AG08395 (cell line): ENCODE results near the gene TTLL8.

Source experiments
- DNase-seq: peaks from one replicate; pipeline ENCODE4 v3.0.0; 2012; ENCODE audit warnings: mixed read lengths, low spot score

TTLL8 gene

DNA sequence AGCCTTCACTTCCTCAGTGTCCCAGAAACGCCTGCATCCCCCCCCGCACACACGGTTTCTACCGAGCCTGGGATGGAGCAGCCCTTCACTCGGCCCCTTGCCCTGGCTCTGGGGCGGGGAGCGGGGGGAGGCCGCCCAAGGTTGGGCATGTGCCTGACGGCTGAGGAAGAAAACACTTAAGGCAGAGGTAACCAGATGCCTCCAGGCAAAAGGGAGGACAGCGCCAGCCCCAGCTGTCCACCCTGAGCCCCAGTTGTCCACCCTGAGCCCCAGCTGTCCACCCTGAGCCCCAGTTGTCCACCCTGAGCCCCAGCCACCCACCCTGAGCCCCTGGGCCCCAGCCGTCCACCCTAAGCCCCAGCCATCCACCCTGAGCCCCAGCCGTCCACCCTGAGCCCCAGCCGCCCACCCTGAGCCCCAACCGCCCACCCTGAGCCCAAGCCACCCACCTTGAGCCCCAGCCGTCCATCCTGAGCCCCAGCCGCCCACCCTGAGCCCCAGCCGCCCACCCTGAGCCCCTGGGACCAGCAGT is 3.8 kb upstream of the TTLL8 start:
- DNase-seq, result no peak

DNA sequence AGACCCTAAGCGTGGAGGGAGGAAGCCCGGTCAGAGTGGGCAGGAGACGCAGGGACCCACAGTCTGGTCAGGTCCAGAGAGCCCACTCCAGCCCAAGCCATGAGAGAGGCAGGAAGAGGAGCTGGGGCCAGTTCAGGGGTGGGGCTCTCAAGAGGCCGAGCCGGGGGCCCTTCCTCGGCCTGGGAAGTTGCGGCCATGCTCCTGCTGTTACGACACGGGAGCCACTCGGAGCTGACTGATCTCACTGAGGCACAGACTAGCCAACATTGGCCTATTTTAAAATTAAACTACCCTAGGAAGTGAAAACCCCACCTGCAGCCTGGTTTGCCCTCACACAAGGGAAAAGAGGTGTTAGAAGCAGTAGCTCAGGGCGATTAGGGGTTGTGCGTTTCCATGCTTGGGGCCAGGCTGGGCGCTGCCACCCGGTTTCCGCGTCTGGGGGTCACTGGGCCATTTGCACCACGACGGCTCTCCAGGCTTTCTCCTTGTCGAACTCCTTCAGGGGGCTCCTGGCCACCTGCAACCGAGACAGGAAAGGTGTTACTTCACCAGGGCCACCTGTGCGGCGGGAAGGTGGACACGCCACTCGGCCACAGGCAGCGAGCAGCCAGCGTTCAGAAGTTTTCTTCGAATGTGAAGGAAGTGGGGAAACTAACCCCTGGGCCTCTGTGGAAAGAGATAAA is 3.2 kb upstream of the TTLL8 start:
- no peak for DNase-seq

DNA sequence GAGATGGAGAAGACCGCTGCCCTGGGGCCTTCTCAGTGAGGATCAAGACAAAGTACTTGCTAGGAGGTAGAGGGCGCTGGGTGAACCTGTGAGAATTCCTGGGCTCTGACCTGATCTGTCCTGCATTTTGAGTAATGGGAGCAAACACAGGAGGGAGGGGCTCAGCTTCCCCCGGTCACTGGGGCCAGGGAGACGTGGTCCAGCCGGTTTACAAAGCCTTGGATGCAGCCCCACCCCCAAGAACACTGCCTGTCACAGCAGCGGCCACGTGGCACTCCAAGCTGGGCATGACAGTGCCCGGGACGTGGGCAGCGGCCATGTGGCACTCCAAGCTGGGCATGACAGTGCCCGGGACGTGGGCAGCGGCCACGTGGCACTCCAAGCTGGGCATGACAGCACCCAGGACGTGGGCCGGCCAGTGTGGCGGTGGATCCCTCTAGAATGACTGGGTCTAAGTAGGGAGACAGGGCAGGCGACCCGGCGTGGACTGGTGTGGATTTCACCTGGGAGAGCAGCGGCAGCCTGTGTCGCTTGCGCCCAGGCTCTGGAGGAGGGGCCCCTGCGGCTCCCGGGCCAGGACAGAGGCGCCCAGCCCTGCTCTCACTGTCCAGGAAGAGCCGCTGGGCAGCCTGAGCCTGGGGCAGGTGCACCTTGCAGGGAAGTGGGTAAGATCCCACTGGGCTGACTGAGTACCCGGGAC is 2.5 kb upstream of the TTLL8 start:
- DNase-seq, result no peak

DNA sequence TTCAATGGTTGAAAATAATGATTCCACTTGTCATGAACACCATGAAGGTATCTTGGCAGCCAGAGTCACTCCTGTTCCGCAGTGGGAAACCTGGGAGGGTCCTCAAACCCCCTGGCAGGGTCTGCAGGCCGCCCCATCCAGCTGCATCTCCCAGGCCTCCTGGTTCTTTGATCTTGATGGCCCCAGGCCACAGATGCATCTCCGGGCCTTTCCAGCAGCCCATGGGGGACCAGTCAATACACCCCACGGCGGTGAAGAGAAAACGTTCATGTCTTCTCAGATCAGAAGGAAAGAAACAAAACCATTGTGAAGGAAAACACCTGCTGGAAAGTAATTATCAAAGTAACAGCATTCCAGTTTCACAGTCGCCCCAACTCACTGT is 1.8 kb upstream of the TTLL8 start:
- no peak for DNase-seq

DNA sequence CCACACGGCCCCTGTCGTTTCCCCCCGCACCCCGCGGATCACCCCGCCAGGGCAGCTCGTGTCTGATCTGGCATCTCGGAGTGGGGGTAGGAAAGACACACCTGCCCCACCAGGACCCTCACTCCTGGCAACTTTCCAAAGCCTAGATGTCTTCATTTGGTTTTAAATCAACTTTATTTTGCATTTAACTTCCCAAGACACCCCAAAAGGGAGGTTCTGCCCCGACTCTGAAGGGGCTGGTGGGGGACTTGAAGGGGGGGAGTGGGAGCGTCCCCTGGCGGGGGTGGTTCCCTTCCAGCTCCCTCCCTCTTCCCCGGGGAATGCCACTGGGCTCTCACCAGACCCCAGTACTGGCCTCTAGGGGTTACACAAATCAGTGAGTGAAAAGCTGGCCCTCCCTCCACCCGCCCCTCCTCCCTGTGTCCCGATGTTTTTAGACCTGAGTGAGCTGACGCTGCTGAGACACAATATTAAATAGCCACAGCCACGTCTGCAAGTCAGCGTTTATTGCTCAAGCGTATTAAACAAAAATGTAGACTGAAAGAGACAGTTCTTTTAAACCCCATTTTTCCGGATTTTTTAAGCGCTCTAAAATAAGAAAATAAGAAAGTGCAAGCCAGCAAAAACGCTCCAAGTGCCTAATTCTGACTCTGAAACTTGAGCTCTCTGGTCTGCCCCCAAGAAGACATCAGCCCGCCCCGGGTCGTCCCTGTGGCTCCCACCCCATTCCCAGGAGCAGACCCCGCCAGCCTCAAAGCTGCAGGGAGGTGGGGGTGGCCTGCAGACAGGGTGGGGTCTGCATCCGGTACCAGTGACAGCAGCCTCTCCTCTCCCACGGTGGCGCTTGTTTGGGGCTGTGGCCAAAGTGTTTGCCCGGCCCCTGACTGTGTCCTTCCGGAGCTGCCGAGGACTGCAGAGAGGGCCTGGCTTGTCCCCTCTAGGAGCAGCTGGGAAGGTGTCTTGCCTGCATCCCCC is 1.1 kb upstream of the TTLL8 start:
- DNase-seq, result peak; percentile 55

DNA sequence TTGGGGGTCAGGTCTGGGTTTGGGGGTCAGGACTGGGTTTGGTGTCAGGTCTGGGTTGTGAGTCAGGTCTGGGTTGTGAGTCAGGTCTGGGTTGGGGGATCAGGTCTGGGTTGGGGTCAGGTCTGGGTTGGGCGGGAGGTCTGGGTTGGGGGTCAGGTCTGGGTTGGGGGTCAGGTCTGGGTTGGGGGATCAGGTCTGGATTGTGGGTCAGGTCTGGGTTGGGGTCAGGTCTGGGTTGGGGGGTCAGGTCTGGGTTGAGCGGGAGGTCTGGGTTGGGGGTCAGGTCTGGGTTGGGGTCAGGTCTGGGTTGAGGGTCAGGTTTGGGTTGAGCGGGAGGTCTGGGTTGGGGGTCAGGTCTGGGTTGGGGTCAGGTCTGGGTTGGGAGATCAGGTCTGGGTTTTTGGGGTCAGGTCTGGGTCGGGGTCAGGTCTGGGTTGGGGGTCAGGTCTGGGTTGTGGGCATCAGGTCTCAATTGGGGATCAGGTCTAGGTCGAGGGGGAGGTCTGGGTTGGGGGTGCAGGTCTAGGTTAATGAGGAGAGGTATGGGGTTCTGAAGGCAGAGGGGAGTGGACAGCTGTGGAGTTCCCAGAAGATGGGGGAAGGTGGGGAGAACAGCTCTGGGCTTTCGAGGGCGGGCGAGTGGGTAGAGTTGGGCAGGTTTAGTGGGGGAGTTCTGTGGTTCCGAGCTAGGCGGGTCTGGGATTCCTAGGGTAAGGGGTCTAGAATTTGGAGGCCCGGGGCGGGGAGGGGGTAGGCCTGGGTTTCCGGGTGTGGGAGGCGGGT is 629 bp downstream of the TTLL8 start:
- no peak for DNase-seq

DNA sequence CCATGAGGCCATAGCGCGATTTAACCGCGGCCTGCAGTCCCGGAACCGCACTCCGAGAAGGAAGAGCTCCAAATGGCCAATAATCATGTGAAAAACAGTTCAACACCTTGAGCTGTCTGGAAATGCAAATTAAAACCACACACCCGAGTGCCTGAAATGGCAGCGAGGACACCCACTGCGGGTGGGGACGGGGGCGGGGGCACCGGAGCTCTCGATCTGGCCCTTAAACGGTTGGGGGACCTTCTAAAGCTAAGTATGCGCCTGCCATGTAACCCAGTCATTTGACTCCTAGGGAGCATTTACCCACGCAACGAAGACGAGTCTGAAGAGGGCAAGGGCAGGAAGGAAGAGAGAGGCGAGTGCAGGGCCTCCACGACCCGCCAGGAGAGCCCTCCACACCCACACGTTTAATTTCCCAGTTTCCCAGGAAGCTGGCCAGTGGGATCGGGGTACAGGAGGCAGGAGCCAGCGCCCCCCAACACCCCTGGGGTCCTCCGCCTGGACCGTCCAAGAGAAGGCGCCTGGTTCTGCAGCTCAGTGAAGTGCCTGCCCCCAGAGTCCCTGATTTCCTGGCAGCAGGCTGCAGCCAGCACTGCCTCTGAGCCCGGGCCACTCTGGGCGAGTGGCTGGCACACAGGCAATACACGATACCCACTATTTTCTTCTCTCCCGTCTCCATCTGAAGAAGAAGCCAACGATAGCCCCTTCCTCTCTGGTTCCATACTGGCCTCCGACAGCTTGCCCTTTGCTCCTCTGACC is 1.7 kb downstream of the TTLL8 start:
- DNase-seq, result no peak

DNA sequence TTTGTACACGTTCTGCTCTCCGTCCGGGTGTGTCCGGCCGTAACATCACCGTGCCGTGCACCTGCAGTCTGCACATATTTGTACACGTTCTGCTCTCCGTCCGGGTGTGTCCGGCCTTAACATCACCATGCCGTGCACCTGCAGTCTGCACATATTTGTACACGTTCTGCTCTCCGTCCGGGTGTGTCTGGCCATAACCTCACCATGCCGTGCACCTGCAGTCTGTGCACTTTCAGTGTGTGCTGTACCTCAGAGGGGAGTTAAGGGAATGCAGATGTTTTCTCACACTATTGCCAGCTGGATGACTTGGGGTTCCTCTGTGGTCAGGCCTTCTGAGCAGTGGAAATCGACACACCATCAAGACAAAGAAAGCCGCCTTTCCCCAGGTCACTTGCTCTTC is 4.2 kb downstream of the TTLL8 start:
- DNase-seq, result no peak

DNA sequence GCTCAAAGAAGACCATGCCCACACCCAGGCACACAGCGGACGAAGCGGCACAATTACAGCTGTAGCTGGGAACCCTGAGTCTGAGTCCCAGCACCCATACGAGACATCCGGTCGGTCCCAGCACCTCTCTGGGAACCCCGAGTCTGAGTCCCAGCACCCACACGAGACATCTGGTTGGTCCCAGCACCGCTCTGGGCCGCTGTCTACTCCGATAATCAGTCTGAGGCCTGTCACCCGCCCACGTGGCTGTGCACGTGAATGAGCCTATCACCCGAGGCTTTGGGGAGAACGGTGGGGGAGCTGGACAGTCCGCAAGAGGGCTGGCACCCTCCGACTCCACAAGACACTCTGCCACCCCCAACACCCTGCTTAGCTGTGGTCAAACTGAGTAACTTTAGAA is 6.2 kb downstream of the TTLL8 start:
- DNase-seq, result no peak

DNA sequence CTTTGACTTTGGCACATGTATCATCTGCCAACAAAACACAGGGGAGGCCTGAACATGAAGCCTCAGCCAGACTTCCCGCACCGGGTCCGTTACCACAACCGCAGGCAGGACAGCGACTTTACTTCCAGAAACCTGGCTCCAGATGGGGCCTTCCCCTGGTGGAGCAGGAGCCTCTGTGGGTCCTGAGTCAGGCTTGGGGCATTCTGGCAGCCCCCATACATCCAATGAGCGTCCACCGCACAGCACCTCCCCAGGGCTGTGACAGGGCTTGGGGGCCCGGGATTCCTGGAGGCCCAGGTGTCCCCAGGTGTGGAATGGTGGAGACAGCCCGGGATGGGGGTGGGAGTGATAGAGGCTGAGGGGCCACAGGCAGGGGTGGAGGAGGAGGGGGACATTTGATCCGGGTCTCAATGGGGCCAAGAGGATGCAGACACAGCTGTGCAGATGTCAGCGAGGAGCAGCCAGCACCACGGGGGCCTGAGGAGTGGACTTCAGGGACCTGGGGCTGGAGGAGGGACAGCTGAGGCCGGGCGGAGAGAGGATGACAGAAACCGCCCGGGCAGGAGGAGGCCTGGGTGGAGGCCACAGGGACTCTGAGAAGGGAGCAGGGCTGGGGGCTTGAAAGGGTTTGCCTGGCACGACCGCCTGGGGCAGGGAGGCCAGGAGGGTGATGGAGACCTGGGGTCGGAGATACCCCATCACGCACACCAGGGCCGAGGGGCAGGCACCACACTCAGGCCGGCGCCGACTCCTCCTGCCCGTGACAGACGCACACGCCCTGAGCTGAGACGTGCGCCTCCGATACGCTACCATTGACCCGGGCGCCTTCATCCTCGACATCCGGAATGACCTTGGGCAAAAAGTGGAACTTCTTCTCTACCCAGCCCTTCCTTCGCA is 8.6 kb downstream of the TTLL8 start:
- no peak for DNase-seq

DNA sequence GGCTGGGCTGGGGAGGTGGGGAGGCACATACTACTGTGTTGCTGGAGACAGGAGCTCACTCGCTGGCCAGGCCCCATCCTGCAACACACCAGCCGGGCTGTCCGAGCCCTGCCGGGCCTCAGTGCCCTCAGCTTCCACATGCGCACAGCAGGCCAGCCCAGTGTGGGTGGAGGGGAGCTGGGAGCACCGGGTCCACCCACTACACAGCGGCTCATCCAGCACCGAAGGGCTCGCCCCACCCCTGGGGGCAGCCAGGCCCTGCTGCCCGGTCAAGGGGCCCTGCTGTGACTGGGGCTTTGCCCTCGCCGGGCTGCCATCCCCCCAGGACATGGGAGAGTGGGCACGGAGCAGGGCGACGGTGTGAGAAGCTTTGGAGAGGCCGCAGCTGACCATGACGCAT is 9.3 kb downstream of the TTLL8 start:
- DNase-seq, result no peak

DNA sequence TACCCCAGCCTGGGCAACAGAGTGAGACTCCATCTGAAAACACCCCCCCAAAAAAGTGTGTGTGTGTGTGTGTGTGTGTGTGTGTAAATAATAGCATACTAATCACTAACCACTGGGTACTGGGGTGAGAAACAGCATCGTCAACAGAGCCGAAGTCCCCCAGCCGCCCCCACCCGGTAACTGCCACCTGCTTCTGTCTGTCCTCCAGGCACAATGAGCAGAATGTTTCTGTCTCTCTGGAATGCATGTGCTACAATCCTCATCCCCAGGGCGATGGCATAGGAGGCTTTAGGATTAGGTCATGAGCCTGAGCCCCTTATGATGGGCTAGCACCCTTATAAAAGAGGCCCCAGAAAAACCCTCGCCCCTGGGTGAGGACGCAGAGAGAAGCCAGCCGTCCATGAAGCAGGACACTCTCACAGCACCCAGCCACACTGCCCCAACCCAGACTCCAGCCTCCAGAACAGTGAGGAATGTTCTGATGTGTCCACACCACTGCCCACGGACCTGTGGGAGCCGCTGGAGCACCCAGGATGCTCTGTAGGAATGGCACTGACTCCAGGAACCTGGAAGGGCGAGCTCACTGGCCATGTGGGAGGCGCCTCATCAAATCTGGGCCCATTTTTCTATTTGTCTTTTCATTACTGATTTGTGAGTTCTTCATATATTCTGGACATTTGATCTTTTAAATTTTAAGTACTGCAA is 9.9 kb downstream of the TTLL8 start:
- no peak for DNase-seq

DNA sequence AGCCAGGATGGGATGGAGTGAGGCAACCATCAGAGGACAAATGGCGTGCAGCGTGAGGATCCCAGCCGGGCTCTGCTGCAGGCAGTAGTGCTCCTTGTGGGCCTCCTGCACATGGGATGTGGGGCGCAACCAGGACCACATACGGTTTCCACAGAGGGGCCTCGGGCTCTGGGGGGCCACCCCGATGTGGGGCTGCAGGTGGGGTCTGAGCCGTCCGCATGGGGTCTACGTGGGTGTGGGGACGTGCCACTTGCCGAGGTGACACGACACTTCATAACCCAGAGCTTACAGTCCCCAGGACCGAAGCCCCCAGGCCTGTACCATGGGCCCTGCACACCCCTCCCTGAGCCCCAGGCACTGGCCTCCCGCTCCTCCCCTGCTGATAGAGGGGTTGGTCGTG is 10.8 kb downstream of the TTLL8 start:
- no peak for DNase-seq

DNA sequence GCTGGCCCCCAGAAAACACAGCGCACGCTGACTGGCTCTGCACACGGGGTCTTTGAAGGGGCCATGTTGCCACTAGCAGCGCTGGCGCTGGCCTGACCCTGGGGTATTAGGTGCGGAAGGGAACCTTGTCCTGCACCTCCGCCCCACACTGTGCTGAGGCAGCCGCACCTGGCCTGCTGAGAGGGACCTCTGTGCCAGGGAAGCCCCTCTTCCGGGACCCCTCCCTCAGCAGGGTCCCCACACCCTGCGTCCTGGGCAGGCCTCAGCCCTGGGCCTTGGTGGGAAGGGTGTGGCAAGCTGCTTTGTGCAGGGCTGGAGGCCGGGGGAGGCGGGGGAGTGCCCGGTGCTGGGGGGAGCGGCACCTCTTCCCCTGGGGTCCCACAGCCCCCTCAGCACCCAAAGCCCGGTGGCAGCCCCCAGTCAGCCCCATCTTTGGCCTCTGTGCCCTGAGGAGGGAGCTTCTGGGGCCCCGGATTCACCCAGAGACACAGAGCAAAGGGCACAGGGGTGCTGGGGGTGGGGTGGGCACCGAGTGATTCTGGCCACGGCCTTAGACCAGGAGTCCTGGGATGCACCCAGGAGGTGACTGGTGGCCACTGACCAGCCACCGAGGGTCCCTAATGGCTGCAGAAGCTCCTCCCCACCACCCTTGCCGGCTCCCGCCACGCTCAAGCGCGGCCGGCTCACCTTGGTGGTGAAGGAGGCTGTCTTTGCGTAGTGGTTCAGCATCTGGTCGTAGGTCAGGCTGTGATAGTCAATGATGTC is 11.4 kb downstream of the TTLL8 start:
- no peak for DNase-seq

DNA sequence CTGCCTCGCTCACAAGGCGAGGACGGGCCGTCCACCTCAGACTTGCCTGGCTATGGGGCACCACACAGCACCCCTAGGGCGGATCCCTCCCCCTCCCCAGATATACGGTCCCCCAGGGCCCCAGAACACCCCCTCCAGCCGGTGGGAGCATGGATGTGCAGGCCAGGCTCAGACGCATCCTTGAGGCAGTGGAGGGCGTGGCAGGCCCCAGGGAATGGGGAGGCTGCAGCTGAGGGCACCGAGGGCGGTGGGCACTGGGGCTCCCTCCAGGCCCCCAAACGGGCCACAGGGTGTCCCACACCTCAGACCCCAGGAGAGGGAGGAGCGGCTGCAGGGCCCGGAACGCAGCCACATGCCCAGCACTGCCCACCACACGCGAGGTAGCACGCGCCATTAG is 12.1 kb downstream of the TTLL8 start:
- no peak for DNase-seq

DNA sequence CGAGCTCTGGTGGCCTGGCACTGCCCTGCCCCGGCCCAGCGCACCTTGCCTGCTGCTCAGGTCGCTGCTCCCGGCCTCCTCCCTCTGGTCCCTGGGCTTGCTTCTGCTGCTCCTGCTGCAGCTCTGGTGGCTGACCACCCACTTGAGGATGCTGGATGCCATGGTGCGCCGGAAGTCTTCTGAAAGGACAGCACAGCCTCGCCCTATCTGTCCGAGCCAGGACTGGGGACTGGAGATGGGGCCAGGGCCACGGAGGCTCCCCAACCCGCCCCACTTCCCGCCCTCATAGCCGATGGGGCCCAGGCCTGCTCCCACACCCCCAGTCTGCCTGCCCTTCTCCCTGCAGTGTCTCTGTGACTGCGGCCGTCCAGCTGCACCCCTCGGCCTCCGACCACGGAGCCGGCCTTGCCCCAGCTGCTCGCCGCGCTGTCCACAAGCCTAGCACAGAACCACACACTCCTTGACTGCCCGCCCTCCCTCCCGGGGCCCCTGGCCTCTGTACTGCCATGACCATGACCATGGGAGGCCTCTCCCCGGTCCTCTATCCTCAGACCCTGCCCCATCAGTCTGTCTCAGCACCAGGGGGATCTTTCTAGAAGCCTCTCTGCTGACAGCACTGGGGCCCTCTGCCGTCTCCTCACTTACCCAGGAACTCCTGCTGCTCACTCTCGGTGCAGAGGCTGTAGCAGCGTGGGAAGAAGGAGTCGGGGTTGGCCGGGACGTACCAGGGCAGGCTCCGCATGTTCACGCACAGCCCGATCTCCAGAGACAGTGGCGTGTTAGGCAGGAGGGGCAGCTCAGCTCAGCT is 12.7 kb downstream of the TTLL8 start:
- no peak for DNase-seq

DNA sequence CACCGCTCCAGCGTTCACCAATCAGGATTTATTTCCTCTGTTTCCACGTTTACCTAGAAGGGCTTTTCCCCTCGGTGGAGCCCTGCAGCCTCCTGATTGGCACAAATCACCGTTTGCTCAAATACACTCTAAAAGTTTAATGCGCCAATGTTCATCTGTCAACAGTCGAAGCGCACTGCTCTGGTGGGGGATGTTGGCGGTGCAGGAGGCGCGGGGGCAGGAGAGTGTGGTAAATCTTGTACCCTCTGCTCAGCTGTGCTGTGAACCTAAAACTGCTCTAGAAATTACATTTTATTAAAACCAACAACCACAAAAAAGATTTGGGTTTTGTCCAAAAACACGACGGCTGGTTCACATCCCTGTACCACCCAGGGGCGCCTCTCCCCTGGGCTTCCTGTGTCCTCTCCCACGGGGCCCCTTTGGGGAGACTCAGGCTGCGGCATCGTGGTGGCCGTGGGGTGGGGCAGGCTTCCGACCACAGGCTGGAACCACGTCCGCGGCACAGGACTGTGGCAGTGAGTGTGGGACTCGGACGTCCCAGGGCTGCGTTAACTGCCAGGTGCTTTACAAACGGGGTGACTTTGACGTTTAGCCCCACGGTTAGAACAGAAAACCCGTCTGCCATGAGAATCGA is 13.5 kb downstream of the TTLL8 start:
- no peak for DNase-seq
